Left lung (tissue), 14 donors: Measurements from ENCODE around the gene ANTXR2. TPM values are rescaled to one million over a fixed set of nuclear protein-coding genes. Genes with fewer than 3 reads are reported as not detected.
"Not testable (repeated sequence)": the region's sequence is repeated elsewhere in the genome, so short reads cannot be mapped to it uniquely, and the experiment has no call there.

Experiments
- ATAC-seq: fragments of 200-7000 bp; cut with Tn5 transposase; one replicate; pipeline ENCODE4 v1.9.1; 2020; ENCODE audit warnings: moderate library complexity
- DNase-seq, 4 donors: peaks; one replicate each; pipeline ENCODE4 v3.0.0-alpha.2; 2013 to 2020
- H3K27ac ChIP-seq, 2 donors: fragments of 200-600 bp; sonication (generic) in 1 of 2; one replicate each; pipeline versions ENCODE4 v1.5.0 to v1.8.0; 2020 to 2021
- H3K27me3 ChIP-seq, 2 donors: fragments of 200-600 bp; sonication (generic) in 1 of 2; one replicate each; pipeline versions ENCODE4 v1.5.0 to v1.8.0; 2020 to 2021
- H3K36me3 ChIP-seq, 2 donors: fragments of 200-600 bp; sonication (generic) in 1 of 2; one replicate each; pipeline versions ENCODE4 v1.5.0 to v1.8.0; 2020 to 2021
- H3K4me1 ChIP-seq, 2 donors: fragments of 200-600 bp; one replicate each; pipeline ENCODE4 v1.8.0; 2021
- H3K4me3 ChIP-seq, 2 donors: fragments of 200-600 bp; sonication (generic) in 1 of 2; one replicate each; pipeline versions ENCODE4 v1.5.0 to v1.8.0; 2020 to 2021; ENCODE audit warnings: mild to moderate bottlenecking in 1 of 2
- H3K9me3 ChIP-seq, 2 donors: fragments of 200-600 bp; sonication (generic) in 1 of 2; one replicate each; pipeline versions ENCODE4 v1.5.0 to v1.8.0; 2020 to 2021
- intact Hi-C, 2 donors: fragments of 100-400 bp; cut with DNase I; formaldehyde crosslinking; loops; one replicate each; pipeline versions ENCODE4 v1.11.2 to v1.14.2; 2022
- long read RNA-seq, 12 donors: library from polyadenylated mRNA in 2 of 12; unstranded in 2 of 12; transcript quantifications; one replicate each; pipeline ENCODE4 v2.0.0 and lab custom pipeline, GENCODE V29; 2019 to 2026
- polyA plus RNA-seq, 6 donors: library from polyadenylated mRNA; unstranded; fragments of 120-200 nt; gene quantifications; one replicate each; pipeline ENCODE4 v1.2.1, GENCODE V29; 2013; ENCODE audit not compliant: insufficient read length in 6 of 6
- total RNA-seq, 2 donors: library from RNA; stranded (reverse); fragmentation: NEBNext Ultra II Directional; extraction: Animal tissue kit (Norgen Biotek cat#: 25700); gene quantifications; one replicate each; pipeline ENCODE4 v1.2.1, GENCODE V29; 2021
- TF ChIP-seq, protein P1 (sequence below), 2 donors: fragments of 200-600 bp; sonication (generic) in 1 of 2; IDR thresholded peaks; one replicate each; pipeline versions ENCODE4 v1.5.0 to v1.8.0; 2021; ENCODE audit warnings: antibody characterized with exemption in 2 of 2
- donor health status: DM: no; HTN: yes; CAD: no.
- donor health status: DM: no; HTN: no; CAD: no.

The ANTXR2 gene
- total RNA-seq (10 to 100 TPM; 45.6 to 73.3 TPM), polyA plus RNA-seq (10 to 100 TPM; 59.0 to 72.2 (median 66.1) TPM)
- long read RNA-seq, donor 1, full-length matches to known transcripts = 3 of 8 reads
- long read RNA-seq, donor 1, partial matches to known transcripts = 5 of 8 reads
- long read RNA-seq, donor 1, other reads (novel, unspliced or antisense) = 0 of 8 reads
- long read RNA-seq, donor 2, full-length matches to known transcripts = 7 of 7 reads
- long read RNA-seq, donor 2, partial matches to known transcripts = 0 of 7 reads
- long read RNA-seq, donor 2, other reads (novel, unspliced or antisense) = 0 of 7 reads
- long read RNA-seq, donor 3, full-length matches to known transcripts = 2 of 2 reads
- long read RNA-seq, donor 3, partial matches to known transcripts = 0 of 2 reads
- long read RNA-seq, donor 3, other reads (novel, unspliced or antisense) = 0 of 2 reads
- long read RNA-seq, donor 4, full-length matches to known transcripts = 2 of 5 reads
- long read RNA-seq, donor 4, partial matches to known transcripts = 1 of 5 reads
- long read RNA-seq, donor 4, other reads (novel, unspliced or antisense) = 2 of 5 reads
- long read RNA-seq, donor 5, full-length matches to known transcripts = 5 of 5 reads
- long read RNA-seq, donor 5, partial matches to known transcripts = 0 of 5 reads
- long read RNA-seq, donor 5, other reads (novel, unspliced or antisense) = 0 of 5 reads
- long read RNA-seq, donor 6, full-length matches to known transcripts = 4 of 4 reads
- long read RNA-seq, donor 6, partial matches to known transcripts = 0 of 4 reads
- long read RNA-seq, donor 6, other reads (novel, unspliced or antisense) = 0 of 4 reads
- long read RNA-seq, donor 7, full-length matches to known transcripts = 5 of 12 reads
- long read RNA-seq, donor 7, partial matches to known transcripts = 7 of 12 reads
- long read RNA-seq, donor 7, other reads (novel, unspliced or antisense) = 0 of 12 reads
- long read RNA-seq, donor 8, full-length matches to known transcripts = 4 of 4 reads
- long read RNA-seq, donor 8, partial matches to known transcripts = 0 of 4 reads
- long read RNA-seq, donor 8, other reads (novel, unspliced or antisense) = 0 of 4 reads
- long read RNA-seq, donor 9 = 0 reads
- long read RNA-seq, donor 10 = 0 reads
- long read RNA-seq, donor 11, full-length matches to known transcripts = 3 of 3 reads
- long read RNA-seq, donor 11, partial matches to known transcripts = 0 of 3 reads
- long read RNA-seq, donor 11, other reads (novel, unspliced or antisense) = 0 of 3 reads
- long read RNA-seq, donor 12, full-length matches to known transcripts = 1 of 16 reads
- long read RNA-seq, donor 12, partial matches to known transcripts = 15 of 16 reads
- long read RNA-seq, donor 12, other reads (novel, unspliced or antisense) = 0 of 16 reads

DNA sequence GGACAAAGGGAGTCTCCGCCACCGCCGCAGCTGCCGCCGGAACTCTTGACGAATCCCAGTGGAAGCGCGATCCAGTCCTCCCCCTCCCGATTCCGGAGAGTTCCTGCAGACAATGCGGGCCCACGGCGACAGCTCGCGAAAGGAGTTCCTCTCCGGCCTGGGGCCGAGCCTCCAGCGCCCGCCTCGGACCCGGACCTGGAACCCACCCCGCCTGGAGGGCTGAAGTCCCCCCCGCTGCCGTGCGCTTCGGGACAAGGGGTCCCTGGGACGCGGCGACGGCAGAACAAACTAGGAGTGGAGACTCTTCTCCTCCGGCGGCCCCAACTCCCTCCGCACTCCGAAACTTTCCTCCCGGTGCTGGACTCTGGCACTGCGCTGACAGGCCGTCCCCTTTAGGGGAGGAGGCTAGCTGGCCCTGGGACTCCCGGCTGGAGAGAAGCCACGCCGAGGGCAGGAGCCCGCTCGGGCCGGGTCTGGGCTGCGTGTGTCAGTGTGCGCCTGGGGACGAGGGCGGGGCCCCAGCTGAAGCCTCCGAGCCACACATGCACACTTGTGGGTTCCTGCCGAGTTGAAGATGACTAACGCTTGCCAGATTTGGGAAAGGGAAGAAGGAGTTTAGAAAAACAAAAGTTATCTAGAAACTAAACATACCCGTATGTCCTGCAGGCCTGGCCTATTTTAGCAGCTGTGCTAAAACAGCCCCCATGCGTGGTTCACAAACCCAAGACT lies at the start of gene ANTXR2:
Gene ANTXR2 (minus strand): TSS at position 486 of the 729 bp plus-strand sequence. CDS start 669 bp downstream, outside the sequence.
- H3K9me3 ChIP-seq = no peaks in the 10 kb centered on the region
- peak within 1 kb of the TSS; percentile 97 to 100 for H3K27ac ChIP-seq
- no peaks in the 10 kb centered on the region for H3K27me3 ChIP-seq
- TF ChIP-seq, protein P1, sequence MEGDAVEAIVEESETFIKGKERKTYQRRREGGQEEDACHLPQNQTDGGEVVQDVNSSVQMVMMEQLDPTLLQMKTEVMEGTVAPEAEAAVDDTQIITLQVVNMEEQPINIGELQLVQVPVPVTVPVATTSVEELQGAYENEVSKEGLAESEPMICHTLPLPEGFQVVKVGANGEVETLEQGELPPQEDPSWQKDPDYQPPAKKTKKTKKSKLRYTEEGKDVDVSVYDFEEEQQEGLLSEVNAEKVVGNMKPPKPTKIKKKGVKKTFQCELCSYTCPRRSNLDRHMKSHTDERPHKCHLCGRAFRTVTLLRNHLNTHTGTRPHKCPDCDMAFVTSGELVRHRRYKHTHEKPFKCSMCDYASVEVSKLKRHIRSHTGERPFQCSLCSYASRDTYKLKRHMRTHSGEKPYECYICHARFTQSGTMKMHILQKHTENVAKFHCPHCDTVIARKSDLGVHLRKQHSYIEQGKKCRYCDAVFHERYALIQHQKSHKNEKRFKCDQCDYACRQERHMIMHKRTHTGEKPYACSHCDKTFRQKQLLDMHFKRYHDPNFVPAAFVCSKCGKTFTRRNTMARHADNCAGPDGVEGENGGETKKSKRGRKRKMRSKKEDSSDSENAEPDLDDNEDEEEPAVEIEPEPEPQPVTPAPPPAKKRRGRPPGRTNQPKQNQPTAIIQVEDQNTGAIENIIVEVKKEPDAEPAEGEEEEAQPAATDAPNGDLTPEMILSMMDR (IDR thresholded peaks at IDR 0.05) = no peak
- ATAC-seq = peak; percentile 92
- intact Hi-C loops = no loop called here
- peak within 1 kb of the TSS; percentile 89 to 96 for H3K4me3 ChIP-seq
- peaks cover 0 to 13% of the 10 kb centered on the region in 2 donors for H3K36me3 ChIP-seq
- H3K4me1 ChIP-seq = peaks cover 11 to 77% of the 10 kb centered on the region in 2 donors
- DNase-seq = peak; percentile 79 to 98 (median 90)

DNA sequence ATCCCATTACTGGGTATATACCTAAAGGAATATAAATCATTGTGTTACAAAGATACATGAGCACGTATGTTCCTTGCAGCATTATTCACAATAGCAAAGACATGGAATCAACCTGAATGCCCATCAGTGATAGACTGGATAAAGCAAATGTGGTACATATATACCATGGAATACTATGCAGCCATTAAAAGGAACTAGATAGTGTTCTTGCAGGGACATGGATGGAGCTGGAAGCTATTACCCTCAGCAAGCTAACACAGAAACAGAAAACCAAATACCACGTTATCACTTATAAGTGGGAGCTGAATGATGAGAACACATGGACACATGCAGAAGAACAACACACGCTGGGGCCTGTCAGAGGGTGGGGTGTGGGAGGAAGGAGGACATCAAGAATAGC lies 48.8 kb upstream of the ANTXR2 start:
- intact Hi-C loops, DNase-seq, H3K4me3 ChIP-seq, H3K27ac ChIP-seq, H3K27me3 ChIP-seq, ATAC-seq, H3K36me3 ChIP-seq, H3K4me1 ChIP-seq, H3K9me3 ChIP-seq: not testable (repeated sequence)

DNA sequence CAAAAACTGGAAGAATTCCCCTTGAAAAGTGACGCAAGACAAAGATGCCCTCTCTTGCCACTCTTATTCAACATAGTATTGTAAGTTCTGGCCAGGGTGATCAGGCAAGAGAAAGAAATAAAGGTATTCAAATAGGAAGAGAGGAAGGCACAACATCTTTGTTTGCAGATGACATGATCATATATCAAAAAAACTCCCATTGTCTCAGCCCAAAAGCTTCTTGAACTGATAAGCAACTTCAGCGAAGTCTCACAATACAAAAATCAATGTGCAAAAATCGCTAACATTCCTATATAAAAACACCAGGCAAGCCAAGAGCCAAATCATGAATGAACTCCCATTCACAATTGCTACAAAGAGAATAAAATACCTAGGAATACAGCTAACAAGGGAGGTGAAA lies 46.6 kb upstream of the ANTXR2 start:
- ATAC-seq, H3K9me3 ChIP-seq: not testable (repeated sequence)

DNA sequence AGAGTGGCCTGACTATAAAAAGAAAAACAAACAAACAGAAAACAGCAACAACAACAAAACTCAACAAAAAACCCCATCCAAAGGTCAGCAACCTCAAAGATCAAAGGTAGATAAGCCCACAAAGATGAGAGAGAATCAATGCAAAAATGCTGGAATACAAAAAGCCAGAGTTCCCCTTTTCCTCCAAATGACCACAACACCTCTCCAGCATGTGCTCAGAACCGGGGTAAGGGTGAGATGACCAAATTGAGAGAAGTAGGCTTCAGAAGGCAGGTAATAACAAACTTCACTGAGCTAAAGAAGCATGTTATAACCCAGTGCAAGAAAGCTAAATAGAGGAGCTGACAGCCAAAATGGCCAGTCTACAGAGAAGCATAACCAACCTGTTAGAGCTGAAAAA lies 43.5 kb upstream of the ANTXR2 start:
- intact Hi-C loops = no loop called here
- H3K9me3 ChIP-seq = peaks cover 0 to 8% of the 10 kb centered on the region in 2 donors
- TF ChIP-seq, protein P1 (IDR thresholded peaks at IDR 0.05) = no peak
- no peak overlapping the region for H3K4me3 ChIP-seq
- no peaks in the 10 kb centered on the region for H3K4me1 ChIP-seq
- no peaks in the 10 kb centered on the region for H3K27me3 ChIP-seq
- DNase-seq (no peak), ATAC-seq (no peak)
- no peaks in the 10 kb centered on the region for H3K36me3 ChIP-seq
- H3K27ac ChIP-seq = no peak overlapping the region

More for the DNA sequence above, 46.6 kb upstream of the ANTXR2 start:
- H3K4me3 ChIP-seq, H3K27ac ChIP-seq, DNase-seq, intact Hi-C loops, H3K36me3 ChIP-seq, H3K27me3 ChIP-seq, H3K4me1 ChIP-seq: not testable (repeated sequence)

DNA sequence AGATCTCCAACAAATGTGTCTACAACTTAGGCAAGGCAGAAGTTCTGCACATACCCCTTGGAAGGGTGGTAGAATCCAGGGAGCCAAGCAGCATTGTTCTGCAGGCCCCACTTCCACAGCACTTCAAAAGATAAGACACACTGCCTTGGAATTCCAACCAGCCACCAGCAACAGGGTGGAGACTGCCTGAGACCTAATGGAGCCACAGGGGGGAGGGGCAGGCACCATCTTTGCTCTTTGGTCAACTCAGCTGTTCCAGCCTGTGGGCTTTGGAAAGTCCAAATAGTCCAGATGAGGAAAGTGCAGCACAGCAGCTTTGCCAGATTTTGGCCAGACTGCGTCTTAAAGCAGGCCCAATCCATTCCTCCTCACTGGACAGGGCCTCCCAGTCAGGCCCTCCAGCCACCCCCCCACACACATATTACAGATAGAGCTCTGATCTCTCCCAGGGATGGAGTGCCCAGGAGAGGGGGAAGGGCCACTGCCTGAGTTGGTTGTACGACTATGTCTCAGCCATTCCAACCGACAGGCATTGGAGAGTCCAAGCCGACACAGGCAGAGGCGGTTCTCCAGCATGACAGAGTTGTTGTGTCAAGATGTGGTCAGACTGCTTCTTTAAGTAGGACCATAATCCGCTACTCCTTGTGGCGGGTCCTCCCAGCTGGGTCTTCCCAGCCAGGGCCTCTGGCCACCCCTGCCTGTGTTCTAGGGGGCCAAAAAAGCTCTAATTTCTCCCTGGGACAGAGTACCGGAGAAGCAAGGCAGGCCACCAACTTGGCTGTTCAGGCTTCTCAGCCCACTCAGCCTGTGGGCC lies 42.5 kb upstream of the ANTXR2 start:
- no peaks in the 10 kb centered on the region for H3K27me3 ChIP-seq
- H3K9me3 ChIP-seq = peaks cover 0 to 8% of the 10 kb centered on the region in 2 donors
- no peaks in the 10 kb centered on the region for H3K4me1 ChIP-seq
- no peak overlapping the region for H3K27ac ChIP-seq
- intact Hi-C loops = no loop called here
- H3K36me3 ChIP-seq = no peaks in the 10 kb centered on the region
- TF ChIP-seq, protein P1 (IDR thresholded peaks at IDR 0.05) = no peak
- no peak overlapping the region for H3K4me3 ChIP-seq
- DNase-seq (no peak), ATAC-seq (no peak)
